Renal pelvis (tissue), 4 donors: ENCODE results near the gene ZNF354C. TPM values are rescaled to one million over a fixed set of nuclear protein-coding genes. Genes with fewer than 3 reads are reported as not detected.

ENCODE experiments used
- DNase-seq: peaks from one replicate; pipeline ENCODE4 v3.0.0-alpha.2; 2013
- polyA plus RNA-seq, 3 donors: library from polyadenylated mRNA; unstranded; fragments of 120-200 nt; gene quantifications; one replicate each; pipeline ENCODE4 v1.2.1, GENCODE V29; 2013; ENCODE audit not compliant: insufficient read length in 3 of 3

The ZNF354C gene
- polyA plus RNA-seq, 3 donors: 15.8 to 16.2 (median 15.9) TPM

DNA sequence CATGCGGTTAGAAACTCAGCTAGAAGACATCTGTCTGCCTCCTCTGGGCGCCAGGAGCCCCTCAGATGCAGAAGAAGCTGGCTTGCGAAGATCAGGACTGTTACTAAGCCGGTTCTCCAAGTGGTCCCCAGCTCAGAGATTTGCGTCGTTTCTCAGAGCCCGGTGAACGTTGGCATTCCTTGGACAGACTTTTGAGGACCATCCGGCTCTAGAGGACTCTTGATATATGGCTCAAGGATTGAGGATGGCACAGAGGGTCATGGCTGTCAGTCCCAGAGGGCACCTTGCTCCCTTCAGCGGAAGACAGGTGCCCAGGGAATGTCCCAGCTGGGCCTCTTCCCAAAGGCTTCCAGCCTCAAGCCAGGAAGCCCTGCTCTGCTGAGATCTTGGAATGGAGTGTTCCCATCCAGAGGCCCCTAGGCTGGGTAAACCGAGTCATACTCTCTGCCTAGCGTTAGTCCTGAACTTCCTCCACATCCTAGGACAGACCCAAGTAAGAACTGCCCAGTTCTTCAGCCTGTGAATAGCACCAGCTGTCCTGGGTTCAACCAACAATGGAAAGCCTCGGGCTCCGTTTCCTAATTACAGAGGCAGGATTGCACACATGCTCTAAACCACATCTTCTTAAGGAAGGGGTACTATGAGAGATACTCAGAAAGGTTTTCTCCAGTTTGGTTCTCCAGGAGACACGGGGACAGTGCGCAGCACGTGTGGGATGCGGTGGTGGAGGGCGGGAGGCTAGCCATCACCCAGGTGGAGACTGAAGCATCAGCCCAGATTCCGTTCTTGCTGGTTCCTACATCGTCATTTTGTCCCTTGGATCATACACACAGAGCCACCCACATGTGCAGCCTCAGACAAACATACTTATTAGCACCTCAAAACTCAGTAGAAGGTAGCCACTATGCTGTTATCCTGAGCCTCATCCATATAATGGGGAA, 51.4 kb downstream of the ZNF354C start:
- no peak for DNase-seq

DNA sequence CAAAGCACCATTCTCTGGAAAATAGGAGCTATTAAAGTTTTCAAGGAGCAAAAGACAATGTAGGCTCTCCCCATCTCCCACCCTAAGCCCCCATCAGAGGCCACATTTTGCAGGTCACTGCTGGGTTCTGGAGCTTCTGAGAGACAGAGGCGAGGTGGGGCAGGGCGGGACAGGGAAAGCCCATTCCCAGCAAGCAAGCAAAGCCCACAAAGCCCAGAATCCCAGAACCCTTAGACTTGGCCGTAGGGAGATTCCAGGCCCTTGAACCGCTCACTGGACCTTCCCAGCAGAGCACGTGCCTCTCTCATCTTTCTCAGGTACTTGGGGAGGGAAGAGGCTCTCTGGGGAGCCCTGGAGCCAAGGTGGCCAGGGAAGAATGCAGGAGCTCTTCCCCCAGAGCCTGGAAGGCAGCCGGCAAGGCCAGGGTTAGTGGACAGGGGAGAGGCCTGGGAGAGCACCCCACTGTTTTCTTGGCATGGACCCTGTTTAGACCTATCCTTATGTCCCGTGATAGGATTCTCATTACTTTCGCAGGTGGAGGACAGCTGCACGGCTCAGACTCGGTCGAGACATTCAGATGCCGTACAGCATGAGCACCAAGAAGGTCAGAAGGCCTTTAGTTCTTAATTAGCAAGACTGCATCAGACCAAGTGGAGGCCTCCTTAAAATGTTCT, 52.4 kb downstream of the ZNF354C start:
- no peak for DNase-seq

DNA sequence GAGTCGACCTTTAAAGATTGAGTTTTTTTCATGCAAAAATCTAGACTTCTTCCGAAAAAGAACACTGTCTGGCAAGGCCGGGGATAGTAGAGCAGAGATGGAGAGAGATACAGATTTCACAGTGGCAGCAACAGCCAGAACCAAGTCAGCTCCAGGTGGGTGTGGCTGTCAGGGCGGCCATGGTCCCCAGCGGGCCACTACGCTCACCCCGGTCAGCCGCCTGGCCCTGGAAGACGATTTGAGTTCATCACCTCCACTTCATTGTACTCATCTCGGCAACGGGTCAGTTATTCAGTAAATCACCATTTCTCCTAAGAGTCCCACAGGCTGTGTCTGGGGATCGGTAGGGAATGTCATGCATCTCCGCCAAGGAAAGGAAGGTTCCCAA, 53.0 kb downstream of the ZNF354C start:
- no peak for DNase-seq

DNA sequence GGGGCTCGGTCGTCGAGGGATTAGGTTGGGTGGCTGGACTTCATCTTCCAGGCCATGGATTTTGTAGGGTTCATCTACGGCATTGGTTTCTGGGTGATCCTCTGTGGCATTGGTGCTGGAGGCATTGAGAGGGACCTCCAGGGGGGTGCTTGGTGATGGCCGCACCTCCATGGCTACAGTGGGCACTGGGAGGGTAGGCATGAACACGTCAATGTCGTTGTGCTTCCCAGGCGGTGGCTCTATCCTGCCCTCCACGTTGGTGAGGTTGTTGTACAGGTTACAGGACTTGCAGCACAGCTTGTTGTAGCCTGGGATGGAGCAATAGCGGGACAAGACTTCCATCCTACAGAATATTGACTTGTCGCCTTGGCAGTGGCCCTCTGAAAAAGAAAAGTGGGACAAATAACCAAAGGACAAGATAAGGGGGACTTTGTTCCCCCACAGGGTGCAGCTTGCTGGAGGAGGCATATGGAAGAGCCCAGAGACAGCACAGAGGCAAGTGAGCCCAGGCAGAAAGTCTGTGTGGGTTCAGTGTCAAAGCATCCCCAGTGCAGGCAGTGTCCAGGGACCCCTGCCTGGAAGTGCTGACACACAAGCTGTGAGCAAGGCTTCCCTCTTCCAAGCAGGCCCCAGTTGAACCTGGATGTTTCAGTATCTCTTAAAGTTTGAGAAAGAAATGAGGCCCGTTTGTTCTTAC, 53.9 kb downstream of the ZNF354C start:
- no peak for DNase-seq

DNA sequence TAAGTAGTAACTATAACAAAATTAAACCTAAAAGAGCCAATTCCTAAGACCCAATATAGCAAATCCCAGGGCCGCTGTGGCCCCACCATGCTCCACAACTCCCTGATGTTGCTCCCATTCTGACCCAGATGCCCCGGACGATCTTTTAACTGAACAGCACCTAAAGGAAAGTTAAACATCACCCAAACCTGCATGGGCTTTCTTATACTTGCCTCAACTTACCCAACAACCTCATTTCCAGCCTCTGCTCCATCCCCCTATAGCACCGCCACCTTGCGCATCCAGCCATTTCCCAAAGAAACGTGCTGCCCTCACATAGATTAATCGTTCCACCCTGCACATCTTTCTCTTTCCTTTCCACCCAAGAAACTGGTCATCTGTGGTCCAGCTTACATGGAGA, 54.6 kb downstream of the ZNF354C start:
- no peak for DNase-seq

DNA sequence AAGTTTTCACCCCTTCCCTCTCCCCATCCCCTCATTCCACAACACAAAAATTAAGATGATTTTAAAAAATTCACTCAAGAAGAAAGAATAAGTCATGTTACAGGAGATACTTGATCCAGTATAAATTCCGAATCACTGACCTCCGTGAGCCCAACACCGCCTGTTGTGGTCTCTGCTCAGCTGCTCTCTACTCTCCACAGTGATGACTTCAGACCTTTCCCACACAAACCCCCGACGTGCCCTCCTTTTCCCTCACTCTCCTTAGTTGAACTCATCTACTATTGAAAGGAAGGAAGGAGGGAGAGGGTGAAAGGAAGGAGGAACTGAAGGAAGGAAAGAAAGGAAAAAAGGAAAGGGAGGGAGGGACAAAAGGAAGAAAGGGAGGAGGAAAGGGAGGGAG, 55.1 kb downstream of the ZNF354C start:
- no peak for DNase-seq

DNA sequence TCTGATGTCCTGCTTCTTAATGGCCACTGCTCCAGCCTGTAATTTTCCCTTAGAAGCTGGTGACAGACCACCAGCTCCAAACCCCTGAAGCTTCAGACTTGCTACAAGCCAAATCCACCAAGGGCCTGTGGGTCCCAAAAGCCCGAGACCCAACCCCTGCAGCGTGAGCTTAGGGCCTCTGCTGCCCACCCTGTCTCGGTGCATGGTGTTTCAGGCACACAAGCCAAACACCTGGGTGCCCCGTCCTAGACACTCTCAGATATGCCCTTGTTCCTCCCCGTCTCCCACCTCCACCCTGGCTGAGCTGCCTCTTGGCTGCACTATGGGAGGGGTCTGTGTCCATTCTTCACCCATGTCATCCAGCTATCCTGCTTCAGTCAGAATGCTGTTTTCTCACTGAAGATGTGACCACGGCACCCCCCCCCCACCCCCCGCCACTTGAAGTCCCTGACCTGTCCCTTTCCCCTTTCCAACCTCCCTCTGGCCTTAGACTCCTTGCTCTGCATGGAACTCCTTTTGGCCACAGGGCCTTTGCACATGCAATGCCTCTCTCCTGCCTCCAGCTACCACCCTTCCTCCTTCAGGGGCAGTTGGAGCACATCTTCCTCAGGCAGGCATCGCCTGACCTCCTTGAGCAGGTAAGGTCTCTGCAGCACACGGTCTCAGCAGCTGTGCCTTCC, 55.8 kb downstream of the ZNF354C start:
- no peak for DNase-seq

DNA sequence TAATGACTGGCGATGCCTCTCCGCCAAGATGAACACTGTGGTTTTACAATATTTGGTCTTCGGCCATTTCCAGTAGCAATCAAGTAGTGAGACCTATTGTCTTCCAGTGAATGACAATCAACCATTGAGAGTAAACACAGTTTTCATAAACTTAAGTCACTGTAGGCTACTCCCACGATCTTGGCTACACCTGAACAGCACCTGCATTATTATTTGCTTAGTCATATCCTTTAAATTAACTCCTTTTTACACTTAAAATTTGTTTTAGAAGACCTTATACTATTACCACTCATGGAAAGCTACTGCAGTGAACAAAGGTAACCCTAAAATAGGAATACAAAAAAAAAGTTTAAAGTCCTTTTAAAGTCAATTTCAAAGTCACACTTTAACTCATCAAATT, 58.2 kb downstream of the ZNF354C start:
- no peak for DNase-seq

DNA sequence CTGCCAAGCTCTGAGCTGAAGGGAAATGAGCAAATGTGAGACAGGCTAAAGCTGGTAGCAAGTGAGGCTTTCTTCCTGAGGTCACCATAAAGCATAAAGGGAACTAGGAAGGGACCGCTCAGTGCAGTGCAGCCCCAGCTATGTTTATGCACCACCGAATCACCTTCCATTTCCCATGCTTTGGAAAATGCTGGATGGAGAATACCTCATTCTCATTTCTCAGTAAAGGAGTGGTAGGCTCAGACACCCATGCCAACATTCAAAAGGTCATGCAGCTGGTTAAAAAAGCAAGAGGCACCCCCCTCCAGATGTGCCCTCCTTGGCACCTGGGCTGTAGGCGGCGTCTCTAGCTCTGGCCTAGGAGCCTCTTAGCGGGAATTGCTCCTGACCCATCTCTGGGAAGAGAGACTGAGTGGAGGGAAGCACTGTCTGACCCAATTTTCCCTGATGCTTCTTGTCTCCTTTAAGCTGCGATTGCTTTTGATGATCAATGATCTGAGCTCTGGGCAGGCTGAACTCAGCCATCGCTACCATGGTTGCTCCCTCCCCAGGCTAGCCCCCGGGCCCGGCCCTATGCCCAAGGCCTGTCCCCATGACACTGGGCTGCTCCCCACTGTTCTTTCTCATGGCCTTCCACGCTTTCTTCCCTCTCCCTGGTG, 58.7 kb downstream of the ZNF354C start:
- DNase-seq: no peak

DNA sequence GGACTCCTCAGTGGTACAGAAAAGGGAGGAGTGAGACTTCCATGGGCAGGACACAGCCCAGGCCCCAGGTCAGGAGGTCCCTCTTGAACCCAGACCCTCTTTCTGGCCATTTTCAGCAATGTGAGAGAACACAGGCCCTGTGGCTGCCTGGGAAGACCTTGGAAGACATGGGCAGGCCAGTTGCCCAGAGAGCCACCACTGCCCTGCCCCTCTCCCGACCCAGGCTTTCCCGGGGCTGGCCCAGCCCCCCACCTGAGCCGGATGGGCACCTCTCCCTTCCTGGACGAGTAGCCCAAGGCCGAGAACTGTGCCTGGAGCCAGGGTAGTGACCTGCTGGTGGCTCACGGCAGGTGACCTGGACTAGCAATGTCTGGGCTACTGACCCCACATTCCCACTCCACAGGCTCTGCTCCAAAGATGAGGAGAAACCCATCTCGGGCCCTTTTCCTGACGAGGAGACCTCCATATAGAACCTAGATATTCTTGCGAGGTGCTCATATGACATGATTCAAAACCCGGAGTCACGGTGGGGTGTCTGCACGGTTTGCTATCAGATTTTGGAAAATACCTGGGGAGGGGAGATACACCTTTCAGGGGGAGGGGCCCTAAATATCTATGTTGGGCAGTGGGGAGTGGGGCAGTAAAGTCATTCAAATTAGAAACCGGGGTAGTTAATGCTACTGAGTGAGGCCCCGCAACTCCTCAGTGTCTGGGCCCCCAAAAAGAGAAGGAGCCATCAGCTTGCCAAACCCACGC, 59.4 kb downstream of the ZNF354C start:
- no peak for DNase-seq

DNA sequence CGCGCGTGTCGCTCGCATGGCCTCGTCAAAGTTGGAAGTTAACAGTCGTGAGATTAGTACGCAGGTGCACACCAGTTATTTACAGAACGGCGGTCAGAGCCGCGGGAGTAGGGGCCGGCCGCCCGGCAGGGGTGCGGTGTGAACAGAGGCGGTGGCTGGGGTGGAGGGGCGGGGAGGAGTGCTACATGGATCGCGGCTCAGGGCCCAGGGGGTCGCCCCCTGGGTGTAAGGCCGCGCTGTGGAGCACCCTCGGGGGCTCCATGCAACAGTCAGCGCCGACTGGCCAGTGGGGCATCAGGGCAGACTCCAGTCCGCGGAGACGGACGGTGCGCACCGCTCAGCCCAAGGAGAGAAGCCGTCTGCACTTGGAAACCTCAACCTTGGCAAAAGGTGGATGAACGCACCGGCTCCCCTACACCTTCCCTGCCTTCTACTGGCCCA, 60.3 kb downstream of the ZNF354C start:
- DNase-seq: no peak

DNA sequence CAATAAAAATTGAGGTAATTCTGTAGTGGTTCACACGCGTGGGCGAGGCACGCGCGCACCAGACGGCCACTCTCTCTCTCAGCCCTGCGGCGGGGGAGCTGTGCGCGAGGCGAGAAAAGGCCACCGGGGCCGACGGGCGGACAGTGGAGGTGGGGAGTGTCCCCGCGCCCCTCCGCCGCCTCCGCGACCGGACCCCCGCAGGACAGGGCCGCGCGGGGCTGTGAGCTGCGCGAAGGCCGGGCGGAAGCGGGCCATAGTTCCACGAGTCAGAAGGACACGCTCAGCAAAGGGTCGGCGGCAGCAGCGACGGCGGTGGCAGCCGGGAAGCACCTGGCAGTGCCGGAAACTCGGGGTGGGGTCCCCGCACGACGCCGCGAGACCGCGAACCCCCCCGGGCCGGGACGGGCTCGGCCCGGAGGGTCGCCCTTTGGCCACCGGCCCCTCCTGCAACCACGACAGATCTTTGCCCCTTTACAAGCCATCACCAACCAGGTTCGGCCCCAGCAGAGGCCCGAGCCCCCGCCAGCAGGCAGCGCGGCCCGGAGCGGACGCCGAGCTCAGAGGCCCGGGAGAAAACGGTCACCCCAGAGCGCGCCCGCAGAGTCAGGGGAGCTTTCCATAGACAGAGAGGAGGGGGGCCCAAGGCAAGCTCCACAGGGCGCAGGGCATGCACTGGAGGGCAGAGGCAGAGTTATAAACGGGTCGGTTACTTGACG, 60.9 kb downstream of the ZNF354C start:
- no peak for DNase-seq

DNA sequence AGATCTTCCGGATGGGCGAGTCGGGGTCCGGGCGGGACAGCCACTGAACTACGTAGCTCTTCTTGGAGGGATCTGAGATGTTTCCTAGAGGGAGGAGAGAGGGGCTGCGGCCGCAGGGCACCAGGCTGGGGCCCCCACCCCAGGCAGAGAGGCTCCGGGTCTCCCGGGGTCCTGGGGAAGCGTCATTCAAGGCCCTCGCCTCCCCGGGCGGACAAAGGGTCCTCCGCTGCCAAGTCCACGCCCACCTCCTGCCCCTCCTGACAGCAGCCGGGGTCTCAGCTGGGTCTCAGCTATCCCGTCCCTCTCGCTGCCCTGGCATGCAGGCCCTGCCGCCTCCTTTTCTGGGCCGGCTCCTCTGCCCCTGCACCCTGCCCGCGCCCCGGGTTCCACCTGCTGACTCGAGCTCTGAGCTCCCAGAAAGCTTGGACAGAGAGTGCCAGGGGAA, 61.5 kb downstream of the ZNF354C start:
- no peak for DNase-seq

DNA sequence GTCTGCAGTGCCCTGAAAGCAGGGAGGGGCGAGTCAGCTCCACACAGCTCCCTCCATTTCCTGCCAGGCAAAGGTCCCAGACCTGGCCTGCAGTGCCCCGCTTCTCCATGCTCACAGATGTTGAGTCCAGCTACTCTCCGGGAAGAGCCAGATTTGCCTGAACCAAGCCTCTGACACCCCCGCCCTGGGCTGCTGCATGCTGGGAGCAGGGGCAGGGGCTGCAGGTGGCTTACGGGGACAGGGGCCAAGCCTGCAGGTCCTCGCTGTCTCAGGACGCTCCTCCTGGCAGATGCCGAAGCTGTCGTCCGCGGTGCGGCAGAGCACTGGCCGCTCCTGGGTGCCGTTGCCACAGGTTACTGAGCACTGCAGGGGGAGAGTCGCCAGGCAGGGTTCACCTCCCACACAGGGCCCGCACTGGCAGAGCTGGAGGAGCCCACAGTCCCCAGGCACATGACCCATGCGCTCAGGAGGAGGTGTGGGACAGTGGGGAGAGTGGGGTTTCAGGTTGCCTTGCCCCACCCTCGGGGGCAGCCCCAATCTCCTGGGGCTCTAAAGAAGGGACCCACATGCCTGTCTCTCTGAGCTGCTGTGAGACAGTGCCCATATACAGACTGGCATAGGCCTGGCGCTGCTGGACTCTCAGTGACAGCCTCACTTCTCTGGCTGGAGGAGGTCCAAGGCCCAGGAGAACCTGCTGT, 62.4 kb downstream of the ZNF354C start:
- DNase-seq: no peak

DNA sequence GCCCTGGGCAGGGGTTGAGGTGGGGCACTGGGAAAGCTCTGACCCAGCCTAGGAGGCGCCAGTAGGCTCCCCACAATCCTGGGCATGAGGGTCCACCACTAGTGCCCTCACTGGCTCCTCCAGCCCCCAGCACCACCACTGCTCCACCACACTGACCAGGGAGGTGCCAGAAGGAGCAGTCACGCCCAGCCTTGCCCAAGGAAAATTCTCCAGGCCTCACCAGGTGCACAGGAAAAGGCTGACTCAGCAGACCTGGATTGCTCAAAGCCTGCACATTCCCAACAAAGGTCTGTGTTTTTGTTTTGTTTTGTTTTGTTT, 62.9 kb downstream of the ZNF354C start:
- no peak for DNase-seq

DNA sequence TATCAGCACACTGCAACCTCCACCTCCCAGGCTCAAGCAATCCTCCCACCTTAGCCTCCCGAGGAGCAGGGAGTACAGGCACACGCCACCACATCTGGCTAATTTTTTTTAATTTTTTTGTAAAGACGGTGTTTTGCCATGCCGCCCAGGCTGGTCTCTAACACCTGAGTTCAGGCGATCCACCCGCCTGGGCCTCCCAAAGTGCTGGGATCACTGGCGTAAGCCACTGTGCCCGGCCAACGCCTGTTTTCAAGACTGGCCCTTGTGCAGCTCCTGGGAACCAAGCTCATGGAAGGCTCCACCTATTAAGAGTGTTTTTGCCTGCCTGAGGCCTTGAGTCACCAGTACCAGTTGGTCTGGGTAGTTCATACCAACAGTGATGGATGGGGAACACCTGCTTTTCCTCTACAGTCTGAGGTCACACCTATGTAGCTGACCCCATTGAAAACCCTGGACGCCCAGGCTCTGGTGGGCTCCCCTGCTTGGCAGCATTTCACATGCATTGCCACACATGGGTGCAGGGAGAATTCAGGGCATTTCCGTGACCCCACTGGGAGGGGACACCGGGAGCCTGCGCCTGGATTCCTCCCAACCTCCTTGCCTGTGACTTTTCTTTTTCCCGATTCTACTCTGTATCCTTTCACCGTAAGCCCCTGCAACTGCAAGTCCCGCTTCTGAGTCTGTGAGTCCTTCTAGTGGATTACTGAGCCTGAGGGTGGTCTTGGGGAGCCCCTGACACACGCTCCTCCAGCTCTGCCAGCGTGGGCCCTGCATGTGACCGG, 63.5 kb downstream of the ZNF354C start:
- DNase-seq: no peak

DNA sequence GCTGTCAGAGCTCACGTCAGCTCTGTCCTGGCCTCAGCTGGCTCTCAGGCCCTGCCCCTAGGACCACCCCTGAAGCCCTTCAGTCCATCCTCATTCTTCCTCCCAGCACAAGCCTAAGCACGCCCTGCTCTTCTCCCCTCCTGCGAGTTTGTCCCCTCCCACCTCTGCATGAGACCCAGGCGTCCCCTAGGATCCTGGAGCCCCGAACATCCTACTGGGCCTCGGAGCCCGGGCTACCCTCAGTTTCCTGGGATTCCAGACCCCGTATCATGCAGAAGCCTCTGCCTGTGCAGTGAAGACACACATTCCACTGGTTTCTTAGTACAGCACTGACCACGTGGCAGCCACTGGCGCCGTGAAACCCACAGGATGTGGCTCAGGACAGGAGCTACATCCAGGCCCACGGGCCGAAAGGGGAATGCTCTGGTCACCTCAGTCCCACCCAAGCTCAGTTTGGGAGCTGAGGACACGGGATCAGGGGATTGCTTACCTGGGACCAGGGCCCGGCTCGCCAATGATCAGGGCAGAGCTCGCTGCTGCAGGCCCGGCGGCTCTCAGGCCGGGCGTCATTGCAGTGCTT, 64.2 kb downstream of the ZNF354C start:
- DNase-seq: no peak
